ENCODE measurements around the gene TWF2. TPM values are rescaled to one million over a fixed set of nuclear protein-coding genes. Genes with fewer than 3 reads are reported as not detected.

The TWF2 gene
- total RNA-seq, 2 donors from 2014 or later = 40.7 to 41.9 TPM

- Mint-ChIP-seq H3K9me3 (no peaks in the 10 kb centered on the region), H3K27me3 (ENCODE audit: insufficient read depth) (no peaks in the 10 kb centered on the region), H3K4me3 (peak overlapping the region; percentile 95), H3K36me3 (ENCODE audit: low read depth) (peaks cover 6% of the 10 kb centered on the region), H3K4me1 (peaks cover 46% of the 10 kb centered on the region), H3K27ac (peak overlapping the region; percentile 100)
- TF ChIP-seq CTCF (conservative IDR thresholded peaks at IDR 0.05) = no peak
- Histone ChIP-seq H3K27me3 (ENCODE audit: control insufficient read depth, insufficient read depth, low read length, poor library complexity, severe bottlenecking) (no peaks in the 10 kb centered on the region), H3K9ac (ENCODE audit: extremely low read depth, low read length, poor library complexity, severe bottlenecking) (peak overlapping the region; percentile 77), H3K36me3 (ENCODE audit: control insufficient read depth, insufficient read depth, low read length) (peaks cover 15% of the 10 kb centered on the region), H3K4me3 (ENCODE audit: low read length) (peak overlapping the region; percentile 96), H3K4me1 (ENCODE audit: control insufficient read depth, insufficient read depth, low read length) (peaks cover 11% of the 10 kb centered on the region), H3K27ac (ENCODE audit: low read depth, low read length) (peak overlapping the region; percentile 71), H3K9me3 (ENCODE audit: control insufficient read depth, low read length) (no peaks in the 10 kb centered on the region)
- 71 to 83% methylated on average over 1 to 2 of the region's 2 CpGs for WGBS, 2 experiments (ENCODE audit: insufficient coverage in 1 of 2, insufficient read length in 1 of 2)
- DNase-seq = no peak
These were observed 40.6 kb upstream of the TWF2 start for GRCh38 chr3:52279596-52279995.

GRCh38 chr3:52278510-52279069 is 39.6 kb upstream of the TWF2 start, which contains the start of gene WDR82:
Gene WDR82 (minus strand): TSS chr3:52278649. CDS start chr3:52278361, 288 bp downstream.
- peaks cover 39% of the 10 kb centered on the region for H3K4me1 Mint-ChIP-seq
- H3K36me3 Mint-ChIP-seq (ENCODE audit: low read depth) = peaks cover 16% of the 10 kb centered on the region
- peak within 1 kb of the TSS; percentile 95 for H3K4me3 Mint-ChIP-seq
- Histone ChIP-seq H3K9me3 (ENCODE audit: control insufficient read depth, low read length) (no peaks in the 10 kb centered on the region), H3K9ac (ENCODE audit: extremely low read depth, low read length, poor library complexity, severe bottlenecking) (peak within 1 kb of the TSS; percentile 94), H3K4me3 (ENCODE audit: low read length) (peak within 1 kb of the TSS; percentile 96), H3K4me1 (ENCODE audit: control insufficient read depth, insufficient read depth, low read length) (peaks cover 9% of the 10 kb centered on the region), H3K27ac (ENCODE audit: low read depth, low read length) (peak within 1 kb of the TSS; percentile 94), H3K36me3 (ENCODE audit: control insufficient read depth, insufficient read depth, low read length) (peaks cover 23% of the 10 kb centered on the region), H3K27me3 (ENCODE audit: control insufficient read depth, insufficient read depth, low read length, poor library complexity, severe bottlenecking) (no peaks in the 10 kb centered on the region)
- peak within 1 kb of the TSS; percentile 100 for H3K27ac Mint-ChIP-seq
- peak; percentile 76 for TF ChIP-seq CTCF (conservative IDR thresholded peaks at IDR 0.05)
- H3K27me3 Mint-ChIP-seq (ENCODE audit: insufficient read depth) = no peaks in the 10 kb centered on the region
- no peaks in the 10 kb centered on the region for H3K9me3 Mint-ChIP-seq
- 1% methylated on average over 31 to 58 of the region's 58 CpGs for WGBS, 2 experiments (ENCODE audit: insufficient coverage in 1 of 2, insufficient read length in 1 of 2)
- peak; percentile 99 for DNase-seq

- Histone ChIP-seq H3K36me3 (ENCODE audit: control insufficient read depth, insufficient read depth, low read length) (peaks cover 29% of the 10 kb centered on the region), H3K27ac (ENCODE audit: low read depth, low read length) (peak overlapping the region; percentile 94), H3K9me3 (ENCODE audit: control insufficient read depth, low read length) (no peaks in the 10 kb centered on the region), H3K4me3 (ENCODE audit: low read length) (peak overlapping the region; percentile 96), H3K4me1 (ENCODE audit: control insufficient read depth, insufficient read depth, low read length) (peaks cover 9% of the 10 kb centered on the region), H3K9ac (ENCODE audit: extremely low read depth, low read length, poor library complexity, severe bottlenecking) (peak overlapping the region; percentile 94), H3K27me3 (ENCODE audit: control insufficient read depth, insufficient read depth, low read length, poor library complexity, severe bottlenecking) (no peaks in the 10 kb centered on the region)
- Mint-ChIP-seq H3K4me3 (peak overlapping the region; percentile 95), H3K27ac (peak overlapping the region; percentile 100), H3K36me3 (ENCODE audit: low read depth) (peaks cover 21% of the 10 kb centered on the region), H3K27me3 (ENCODE audit: insufficient read depth) (no peaks in the 10 kb centered on the region), H3K9me3 (no peaks in the 10 kb centered on the region), H3K4me1 (peaks cover 34% of the 10 kb centered on the region)
- peak; percentile 85 for DNase-seq
- 0 to 2% methylated on average over 28 to 53 of the region's 54 CpGs for WGBS, 2 experiments (ENCODE audit: insufficient coverage in 1 of 2, insufficient read length in 1 of 2)
- TF ChIP-seq CTCF (conservative IDR thresholded peaks at IDR 0.05) = peak; percentile 67
These were observed 39.1 kb upstream of the TWF2 start for GRCh38 chr3:52277972-52278509.
